Upper lobe of right lung (tissue), 1 donor: ENCODE data around the gene MYOZ3. TPM values are rescaled to one million over a fixed set of nuclear protein-coding genes. Genes with fewer than 3 reads are reported as not detected.
A peak's percentile ranks its signal among the peaks of the same experiment; 100 is the strongest.

Experiments
- ATAC-seq: fragments of 200-7000 bp; cut with Tn5 transposase; one replicate; pipeline ENCODE4 v1.9.1; 2020; ENCODE audit warnings: mild to moderate bottlenecking, moderate library complexity
- DNase-seq: peaks from one replicate; pipeline ENCODE4 v3.0.0-alpha.2; 2020
- H3K27ac ChIP-seq: fragments of 200-600 bp; one replicate; pipeline ENCODE4 v1.8.0; 2022
- H3K27me3 ChIP-seq: fragments of 200-600 bp; one replicate; pipeline ENCODE4 v1.8.0; 2022; ENCODE audit warnings: mild to moderate bottlenecking
- H3K36me3 ChIP-seq: fragments of 200-600 bp; one replicate; pipeline ENCODE4 v1.8.0; 2022
- H3K4me1 ChIP-seq: fragments of 200-600 bp; one replicate; pipeline ENCODE4 v1.8.0; 2022
- H3K4me3 ChIP-seq: fragments of 200-600 bp; one replicate; pipeline ENCODE4 v1.8.0; 2022; ENCODE audit warnings: mild to moderate bottlenecking
- H3K9me3 ChIP-seq: fragments of 200-600 bp; one replicate; pipeline ENCODE4 v1.8.0; 2022
- intact Hi-C: fragments of 100-400 bp; cut with DNase I; formaldehyde crosslinking; loops from one replicate; pipeline ENCODE4 v1.11.0; 2022
- total RNA-seq: library from RNA; stranded (reverse); fragmentation: NEBNext Ultra II Directional; extraction: Animal tissue kit (Norgen Biotek cat#: 25700); gene quantifications from one replicate; pipeline ENCODE4 v1.2.1, GENCODE V29; 2021
- TF ChIP-seq, protein P1 (sequence below): fragments of 200-600 bp; IDR thresholded peaks from one replicate; pipeline ENCODE4 v1.8.0; 2022; ENCODE audit warnings: antibody characterized with exemption
- donor health status: DM: no; HTN: yes; CAD: no; lungs with severe emphysema.

Gene MYOZ3
- total RNA-seq, 1 donor from 2014 or later, result 1.7 TPM

DNA sequence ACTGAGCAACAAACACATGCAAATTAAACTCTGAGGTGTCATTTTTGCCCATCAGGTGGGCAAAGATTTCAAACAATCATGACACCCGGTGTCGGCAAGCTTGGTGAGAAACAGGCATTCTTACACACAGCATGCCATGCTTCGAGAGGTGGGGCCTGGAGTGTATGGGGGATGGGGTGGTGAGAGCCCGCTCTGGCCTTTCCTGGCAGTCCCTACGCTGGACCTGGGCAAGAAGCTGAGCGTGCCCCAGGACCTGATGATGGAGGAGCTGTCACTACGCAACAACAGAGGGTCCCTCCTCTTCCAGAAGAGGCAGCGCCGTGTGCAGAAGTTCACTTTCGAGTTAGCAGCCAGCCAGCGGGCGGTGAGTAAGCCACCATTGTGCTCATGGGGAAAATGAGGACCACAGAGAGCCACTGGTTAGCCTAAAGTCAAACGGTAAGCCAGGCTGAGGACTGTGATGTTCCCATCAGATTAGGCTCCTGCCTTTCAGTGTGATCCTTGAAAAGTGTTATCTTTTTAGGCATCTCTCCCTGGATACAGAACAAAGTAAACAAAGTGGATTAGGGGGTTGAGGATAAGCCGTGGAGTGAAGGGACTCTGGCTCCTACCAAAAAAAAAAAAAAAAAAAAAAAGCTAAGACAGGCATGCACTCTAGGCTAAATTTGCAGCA, 9.4 kb downstream of the MYOZ3 start:
- Histone ChIP-seq H3K27ac (no peak overlapping the region), H3K36me3 (no peaks in the 10 kb centered on the region), H3K9me3 (no peaks in the 10 kb centered on the region), H3K4me1 (peaks cover 18% of the 10 kb centered on the region), H3K4me3 (no peak overlapping the region), H3K27me3 (no peaks in the 10 kb centered on the region)
- intact Hi-C loops, result no loop called here
- ATAC-seq (no peak), DNase-seq (no peak)
- TF ChIP-seq, protein P1, sequence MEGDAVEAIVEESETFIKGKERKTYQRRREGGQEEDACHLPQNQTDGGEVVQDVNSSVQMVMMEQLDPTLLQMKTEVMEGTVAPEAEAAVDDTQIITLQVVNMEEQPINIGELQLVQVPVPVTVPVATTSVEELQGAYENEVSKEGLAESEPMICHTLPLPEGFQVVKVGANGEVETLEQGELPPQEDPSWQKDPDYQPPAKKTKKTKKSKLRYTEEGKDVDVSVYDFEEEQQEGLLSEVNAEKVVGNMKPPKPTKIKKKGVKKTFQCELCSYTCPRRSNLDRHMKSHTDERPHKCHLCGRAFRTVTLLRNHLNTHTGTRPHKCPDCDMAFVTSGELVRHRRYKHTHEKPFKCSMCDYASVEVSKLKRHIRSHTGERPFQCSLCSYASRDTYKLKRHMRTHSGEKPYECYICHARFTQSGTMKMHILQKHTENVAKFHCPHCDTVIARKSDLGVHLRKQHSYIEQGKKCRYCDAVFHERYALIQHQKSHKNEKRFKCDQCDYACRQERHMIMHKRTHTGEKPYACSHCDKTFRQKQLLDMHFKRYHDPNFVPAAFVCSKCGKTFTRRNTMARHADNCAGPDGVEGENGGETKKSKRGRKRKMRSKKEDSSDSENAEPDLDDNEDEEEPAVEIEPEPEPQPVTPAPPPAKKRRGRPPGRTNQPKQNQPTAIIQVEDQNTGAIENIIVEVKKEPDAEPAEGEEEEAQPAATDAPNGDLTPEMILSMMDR, result no peak

DNA sequence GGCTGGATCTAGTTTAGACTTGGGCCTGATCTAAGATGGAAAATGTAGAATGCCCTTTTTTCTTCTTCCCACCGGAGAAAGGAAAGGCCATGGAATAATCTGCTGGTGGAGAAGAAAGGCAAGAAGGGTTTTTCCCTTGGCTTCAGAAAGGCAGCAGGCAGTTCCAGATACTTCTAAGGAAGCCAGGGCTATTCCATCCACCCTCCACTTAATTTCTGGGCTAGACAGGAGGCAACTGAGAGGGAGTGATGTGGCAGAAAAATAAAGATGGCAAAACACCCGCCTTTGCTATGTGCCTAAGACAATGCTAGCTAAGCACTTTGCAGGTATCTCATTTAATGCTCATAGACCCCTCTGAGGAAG, 9.9 kb downstream of the MYOZ3 start:
- TF ChIP-seq, protein P1, result no peak
- Histone ChIP-seq H3K27ac (no peak overlapping the region), H3K9me3 (no peaks in the 10 kb centered on the region), H3K4me3 (no peak overlapping the region), H3K4me1 (peaks cover 18% of the 10 kb centered on the region), H3K36me3 (no peaks in the 10 kb centered on the region), H3K27me3 (no peaks in the 10 kb centered on the region)
- ATAC-seq, result no peak
- DNase-seq, result no peak
- intact Hi-C loops, result no loop called here

DNA sequence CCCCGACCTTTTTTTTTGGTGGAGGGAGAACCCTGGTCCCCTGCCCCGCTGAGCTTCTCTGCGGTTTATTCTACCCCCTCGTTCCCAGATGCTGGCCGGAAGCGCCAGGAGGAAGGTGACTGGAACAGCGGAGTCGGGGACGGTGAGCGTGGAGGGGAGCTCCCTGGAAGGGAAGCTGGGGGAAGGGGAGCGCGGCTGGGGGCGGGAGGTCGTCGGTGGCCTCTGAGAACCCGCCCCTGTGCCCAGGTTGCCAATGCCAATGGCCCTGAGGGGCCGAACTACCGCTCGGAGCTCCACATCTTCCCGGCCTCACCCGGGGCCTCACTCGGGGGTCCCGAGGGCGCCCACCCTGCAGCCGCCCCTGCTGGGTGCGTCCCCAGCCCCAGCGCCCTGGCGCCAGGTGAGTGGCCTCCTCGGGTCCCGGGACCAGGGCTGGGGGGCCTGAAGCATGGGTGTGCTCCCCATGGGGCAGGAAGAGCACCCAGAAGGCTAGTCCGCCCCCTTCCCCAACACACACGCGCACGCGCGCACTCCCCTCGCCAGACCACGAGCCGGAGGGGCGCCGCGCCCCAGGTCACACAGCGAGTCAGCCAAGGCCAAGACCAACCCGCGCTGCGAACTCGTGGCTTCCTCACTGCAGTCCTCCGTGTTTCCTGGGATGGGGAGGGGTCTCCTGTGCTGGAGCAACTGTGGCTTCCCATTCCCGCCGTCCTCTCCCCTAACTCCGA, 10.6 kb downstream of the MYOZ3 start:
- Histone ChIP-seq H3K27ac (no peak overlapping the region), H3K9me3 (no peaks in the 10 kb centered on the region), H3K36me3 (no peaks in the 10 kb centered on the region), H3K27me3 (no peaks in the 10 kb centered on the region), H3K4me1 (peaks cover 18% of the 10 kb centered on the region), H3K4me3 (peak overlapping the region; percentile 60)
- no peak for DNase-seq
- TF ChIP-seq, protein P1, result no peak
- peak; percentile 45 for ATAC-seq
- intact Hi-C loops, result no loop called here

DNA sequence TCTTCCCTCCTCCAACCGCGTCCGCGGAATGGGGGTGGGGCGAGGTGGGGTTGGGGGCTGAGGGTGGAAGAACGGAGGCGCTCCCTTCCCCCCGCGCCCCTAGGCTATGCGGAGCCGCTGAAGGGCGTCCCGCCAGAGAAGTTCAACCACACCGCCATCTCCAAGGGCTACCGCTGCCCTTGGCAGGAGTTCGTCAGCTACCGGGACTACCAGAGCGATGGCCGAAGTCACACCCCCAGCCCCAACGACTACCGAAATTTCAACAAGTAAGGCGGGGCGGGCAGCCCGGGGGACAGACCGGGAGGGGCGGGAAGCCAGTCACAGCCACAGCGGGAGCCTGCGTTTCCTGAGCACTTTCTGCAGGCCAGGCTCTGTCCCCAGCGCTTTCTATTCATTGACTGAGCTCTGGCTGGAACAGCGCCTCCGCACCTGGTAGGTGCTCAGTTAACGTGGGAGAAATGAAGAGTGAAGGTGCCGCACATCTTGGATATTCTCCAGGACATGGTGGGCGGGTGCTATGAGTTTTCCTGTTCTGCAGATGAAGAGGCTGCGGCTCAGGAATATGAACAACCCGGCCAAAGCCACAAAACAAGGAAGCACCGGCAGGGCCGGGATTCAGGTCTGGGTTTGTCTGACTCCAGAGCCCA, 11.3 kb downstream of the MYOZ3 start:
- peak overlapping the region; percentile 60 for H3K4me3 ChIP-seq
- intact Hi-C loops, result no loop called here
- H3K4me1 ChIP-seq, result peaks cover 18% of the 10 kb centered on the region
- H3K27me3 ChIP-seq, result no peaks in the 10 kb centered on the region
- peak; percentile 75 for DNase-seq
- ATAC-seq, result peak; percentile 75
- no peaks in the 10 kb centered on the region for H3K9me3 ChIP-seq
- TF ChIP-seq, protein P1, result no peak
- no peak overlapping the region for H3K27ac ChIP-seq
- no peaks in the 10 kb centered on the region for H3K36me3 ChIP-seq

DNA sequence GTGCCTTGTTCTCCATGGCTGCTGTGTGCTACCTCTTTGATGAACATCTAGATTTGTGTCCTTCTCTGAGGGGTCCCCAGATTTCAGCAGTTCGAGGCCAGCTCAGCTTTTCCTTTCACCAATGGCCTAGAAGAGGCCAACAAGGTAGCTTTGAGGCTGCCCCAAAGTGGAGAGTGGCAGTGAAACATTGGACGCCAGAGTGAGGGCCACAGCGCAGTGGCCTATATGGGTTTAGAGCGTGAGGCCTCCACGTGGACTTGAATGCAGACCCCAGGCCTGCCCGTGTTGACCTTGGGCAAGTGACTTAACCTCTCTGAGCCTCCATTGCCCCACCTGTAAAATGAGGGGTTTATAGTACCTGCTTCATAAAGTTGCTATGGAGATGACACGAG, 11.8 kb downstream of the MYOZ3 start:
- ATAC-seq (no peak), DNase-seq (no peak)
- H3K36me3 ChIP-seq, result no peaks in the 10 kb centered on the region
- TF ChIP-seq, protein P1, result no peak
- peak overlapping the region; percentile 60 for H3K4me3 ChIP-seq
- H3K27me3 ChIP-seq, result no peaks in the 10 kb centered on the region
- no peak overlapping the region for H3K27ac ChIP-seq
- H3K9me3 ChIP-seq, result no peaks in the 10 kb centered on the region
- intact Hi-C loops, result no loop called here
- peaks cover 18% of the 10 kb centered on the region for H3K4me1 ChIP-seq
